Ovary (tissue), 9 donors: ENCODE results near the gene CISD3. TPM values are rescaled to one million over a fixed set of nuclear protein-coding genes. Genes with fewer than 3 reads are reported as not detected.

ENCODE experiments used
- DNase-seq, 5 donors: peaks; one replicate each; pipeline ENCODE4 v3.0.0-alpha.2; 2019 to 2020
- H3K27ac ChIP-seq, 2 donors: fragments of 200-600 bp; one replicate each; pipeline versions ENCODE4 v1.5.1 to v1.8.0; 2019 to 2022
- H3K27me3 ChIP-seq: fragments of 200-600 bp; one replicate; pipeline ENCODE4 v1.8.0; 2022
- H3K36me3 ChIP-seq: fragments of 200-600 bp; sonication (generic); one replicate; pipeline ENCODE4 v1.5.1; 2019
- H3K4me1 ChIP-seq: one replicate; pipeline ENCODE4 v1.8.1; 2013; ENCODE audit warnings: mild to moderate bottlenecking, moderate library complexity; ENCODE audit not compliant: insufficient read depth
- H3K4me3 ChIP-seq: fragments of 200-600 bp; sonication (generic); one replicate; pipeline ENCODE4 v1.5.1; 2017
- H3K9me3 ChIP-seq, 2 donors: fragments of 200-600 bp in 1 of 2; sonication (generic) in 1 of 2; one replicate each; pipeline versions ENCODE4 v1.5.1 to v1.8.1; 2013 to 2019; ENCODE audit warnings: mild to moderate bottlenecking in 1 of 2, moderate library complexity in 1 of 2
- CTCF ChIP-seq, 3 donors: fragments of 450-650 bp in 2 of 3; fragments of 200-600 bp in 1 of 3; IDR thresholded peaks; one replicate each; pipeline versions ENCODE4 v1.5.1 to v1.8.0; 2016 to 2022; ENCODE audit warnings: antibody characterized with exemption in 3 of 3, mild to moderate bottlenecking in 1 of 3
- EP300 ChIP-seq: sonication (generic); formaldehyde crosslinking; IDR thresholded peaks from one replicate; pipeline ENCODE4 v1.6.1; 2017; ENCODE audit warnings: antibody characterized with exemption
- POLR2A ChIP-seq: fragments of 450-650 bp; IDR thresholded peaks from one replicate; pipeline ENCODE4 v1.6.1; 2017; ENCODE audit warnings: antibody characterized with exemption, mild to moderate bottlenecking, moderate library complexity
- WGBS, 3 donors: extraction: QIAGEN DNeasy Blood & Tissue Kit in 1 of 3; methylation state at CpG; one replicate each; pipeline versions ENCODE4 v1.1.5 to v1.1.7; 2013 to 2017; 5-methylcytosine and 5-hydroxymethylcytosine counted together
- intact Hi-C, 4 donors: fragments of 100-400 bp; cut with DNase I; formaldehyde crosslinking; loops; one replicate each; pipeline versions ENCODE4 v1.11.0 to v1.15.1; 2022 to 2023
- polyA plus RNA-seq, 2 donors: library from polyadenylated mRNA; stranded (reverse); fragments of 200-250 nt in 1 of 2; fragments of 350-450 nt in 1 of 2; fragmentation: Illumina TruSeq in 1 of 2; extraction: RNeasy Lipid Tissue Mini Kit (QIAGEN cat#74804) in 1 of 2; gene quantifications; one replicate each; pipeline ENCODE4 v1.2.3, GENCODE V29; 2013 to 2014
- total RNA-seq, 7 donors: library from RNA; depleted of rRNA in 2 of 7; stranded (reverse); fragments of >200 nt in 2 of 7; fragmentation: NEBNext Ultra II Directional in 3 of 7; extraction: Animal tissue kit (Norgen Biotek cat#: 25700) in 3 of 7; gene quantifications; one replicate each; pipeline versions ENCODE4 v1.1.0 to v1.2.4, GENCODE V29; 2016 to 2023
- donor health status: DM: no; HTN: no; CAD: no; lungs with moderate emphysema.
- donor health status: DM: no; HTN: no; CAD: no.
- donor health status: Bipolar disorder and iron deficiency.
- donor health status: DM: yes; HTN: yes; CAD: no.
- donor health status: DM: no; HTN: no; CAD: no.
- donor health status: DM: yes; HTN: yes; CAD: no.

Gene CISD3
- total and polyA plus RNA-seq, 9 donors = 6.2 to 31.1 (median 19.7) TPM

GRCh38 chr17:38713456-38714075 is 16.6 kb upstream of the CISD3 start:
- H3K9me3 ChIP-seq = no peaks in the 10 kb centered on the region
- H3K27ac ChIP-seq = no peak overlapping the region
- no peak for DNase-seq
- TF ChIP-seq CTCF (IDR thresholded peaks at IDR 0.05) (no peak), POLR2A (no peak), EP300 (no peak)
- intact Hi-C loops = no loop called here
- no peaks in the 10 kb centered on the region for H3K36me3 ChIP-seq
- H3K4me1 ChIP-seq = no peaks in the 10 kb centered on the region
- no peaks in the 10 kb centered on the region for H3K27me3 ChIP-seq
- 44 to 55% (median 54%) methylated on average over 11 of the region's 11 CpGs for WGBS, 3 donors
- no peak overlapping the region for H3K4me3 ChIP-seq

- TF ChIP-seq POLR2A (no peak), CTCF (IDR thresholded peaks at IDR 0.05) (no peak), EP300 (no peak)
- no peaks in the 10 kb centered on the region for H3K27me3 ChIP-seq
- no peak overlapping the region for H3K4me3 ChIP-seq
- no peaks in the 10 kb centered on the region for H3K9me3 ChIP-seq
- no peak overlapping the region for H3K27ac ChIP-seq
- no peaks in the 10 kb centered on the region for H3K36me3 ChIP-seq
- no peak for DNase-seq
- H3K4me1 ChIP-seq = no peaks in the 10 kb centered on the region
- intact Hi-C loops = no loop called here
- 81 to 87% (median 84%) methylated on average over 9 of the region's 9 CpGs for WGBS, 3 donors
Observed at GRCh38 chr17:38715216-38715943, 14.8 kb upstream of the CISD3 start.

- 84 to 90% (median 89%) methylated on average over 16 to 18 of the region's 18 CpGs for WGBS, 3 donors
- no peaks in the 10 kb centered on the region for H3K36me3 ChIP-seq
- H3K4me1 ChIP-seq = no peaks in the 10 kb centered on the region
- intact Hi-C loops = no loop called here
- DNase-seq = no peak
- H3K27ac ChIP-seq = no peak overlapping the region
- no peak overlapping the region for H3K4me3 ChIP-seq
- no peaks in the 10 kb centered on the region for H3K27me3 ChIP-seq
- no peaks in the 10 kb centered on the region for H3K9me3 ChIP-seq
- TF ChIP-seq EP300 (no peak), CTCF (IDR thresholded peaks at IDR 0.05) (no peak), POLR2A (no peak)
Observed at GRCh38 chr17:38716368-38717005, 13.7 kb upstream of the CISD3 start.

GRCh38 chr17:38717139-38717745 is 12.9 kb upstream of the CISD3 start:
- H3K9me3 ChIP-seq = no peaks in the 10 kb centered on the region
- 76 to 79% (median 77%) methylated on average over 12 of the region's 12 CpGs for WGBS, 3 donors
- no peak overlapping the region for H3K4me3 ChIP-seq
- H3K36me3 ChIP-seq = no peaks in the 10 kb centered on the region
- H3K27ac ChIP-seq = no peak overlapping the region
- TF ChIP-seq POLR2A (no peak), CTCF (IDR thresholded peaks at IDR 0.05) (no peak), EP300 (no peak)
- H3K27me3 ChIP-seq = no peaks in the 10 kb centered on the region
- no peak for DNase-seq
- intact Hi-C loops = no loop called here
- no peaks in the 10 kb centered on the region for H3K4me1 ChIP-seq
